Raji (cell line): ENCODE measurements around the gene ZNF587B.

ENCODE experiments used
- POLR2A ChIP-seq: IDR thresholded peaks from 2 replicates; pipeline ENCODE4 v1.6.1; 2011; ENCODE audit warnings: low read depth, low read length, control low read depth; ENCODE audit not compliant: insufficient read depth

Gene ZNF587B

DNA sequence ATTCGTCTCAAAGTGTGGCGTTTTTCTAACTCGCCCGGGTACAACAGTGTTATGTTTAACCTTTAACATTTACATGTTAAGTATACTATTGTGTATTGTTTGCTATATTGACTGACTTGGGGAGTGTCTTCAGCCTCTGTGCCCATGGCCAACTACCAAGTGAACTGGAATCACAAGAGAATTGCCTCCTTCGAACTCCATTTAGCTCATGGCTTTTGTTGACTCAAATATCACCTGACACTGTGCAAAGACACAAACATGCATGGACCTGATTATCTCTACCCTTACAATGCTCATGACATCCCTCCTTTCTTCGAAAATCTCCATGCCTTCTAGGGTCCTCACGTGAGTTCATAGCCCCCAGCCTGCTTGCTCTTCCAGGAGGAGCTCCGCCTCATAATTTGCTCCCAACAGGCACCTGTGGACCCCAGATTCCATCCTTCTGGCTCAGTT is 58.0 kb downstream of the ZNF587B start:
- TF ChIP-seq POLR2A, result no peak

- no peak for TF ChIP-seq POLR2A
Measured at GRCh38 chr19:57888560-57889231, 58.6 kb downstream of the ZNF587B start, which contains the start of gene ZNF814. Gene ZNF814, minus strand, starts transcription at chr19:57889037. Its CDS starts 235 bp downstream, at chr19:57888802.
